Measurements from ENCODE around the gene MLST8. TPM values are rescaled to one million over a fixed set of nuclear protein-coding genes. Genes with fewer than 3 reads are reported as not detected.

The MLST8 gene
- total and polyA plus RNA-seq, 4 donors = 11.1 to 26.7 (median 20.2) TPM

GRCh38 chr16:2173916-2174315 is 31.3 kb upstream of the MLST8 start:
- Histone ChIP-seq H3K36me3 (ENCODE audit: control insufficient read depth in 4 of 4, insufficient read depth in 3 of 4, low read depth in 1 of 4, low read length in 3 of 4) (peaks cover 12 to 64% (median 33%) of the 10 kb centered on the region in 4 donors), H3K27me3 (ENCODE audit: control insufficient read depth in 4 of 4, insufficient read depth in 4 of 4, low read length in 3 of 4) (no peaks in the 10 kb centered on the region), H3K9ac (ENCODE audit: low read depth in 1 of 2, low read length in 2 of 2) (no peak overlapping the region), H3K9me3 (ENCODE audit: control insufficient read depth in 4 of 4, low read length in 3 of 4) (no peaks in the 10 kb centered on the region), H3K27ac (ENCODE audit: low read depth in 1 of 2, low read length in 2 of 2) (no peak overlapping the region), H3K4me1 (ENCODE audit: control insufficient read depth in 4 of 4, insufficient read depth in 4 of 4, low read length in 3 of 4) (no peaks in the 10 kb centered on the region), H3K4me3 (ENCODE audit: low read depth in 1 of 3, low read length in 3 of 3) (no peak overlapping the region)
- no peak for TF ChIP-seq HNF4G (IDR thresholded peaks at IDR 0.05)
- no peak for TF ChIP-seq RXRA (IDR thresholded peaks at IDR 0.05)
- TF ChIP-seq HNF4A (conservative IDR thresholded peaks at IDR 0.05) = no peak
- TF ChIP-seq FOXA2 (IDR thresholded peaks at IDR 0.05) = no peak
- no peak for TF ChIP-seq MAX (IDR thresholded peaks at IDR 0.05)
- no peak for TF ChIP-seq NR2F2 (IDR thresholded peaks at IDR 0.05)
- TF ChIP-seq REST (IDR thresholded peaks at IDR 0.05) = no peak
- TF ChIP-seq EGR1 (IDR thresholded peaks at IDR 0.05; ENCODE audit: low read depth in 2 of 2) = no peak
- TF ChIP-seq ZBTB33 (IDR thresholded peaks at IDR 0.05) = no peak
- no peak for TF ChIP-seq GABPA (IDR thresholded peaks at IDR 0.05 in 1 of 2, conservative IDR thresholded peaks at IDR 0.05 in 1 of 2)
- no peak for TF ChIP-seq TAF1 (conservative IDR thresholded peaks at IDR 0.05)
- no peak for TF ChIP-seq ATF3 (IDR thresholded peaks at IDR 0.05)
- TF ChIP-seq FOXA1 (IDR thresholded peaks at IDR 0.05) = no peak
- TF ChIP-seq JUND (IDR thresholded peaks at IDR 0.05) = no peak
- TF ChIP-seq RAD21 (IDR thresholded peaks at IDR 0.05) = no peak
- TF ChIP-seq CTCF (IDR thresholded peaks at IDR 0.05; ENCODE audit: low read depth, low read length, missing input control) = no peak
- TF ChIP-seq YY1 (IDR thresholded peaks at IDR 0.05) = no peak
- DNase-seq (ENCODE audit: low spot score) = no peak
- 95% methylated on average over 4 of the region's 4 CpGs for WGBS

All from liver (tissue), 9 donors.